Tibial nerve (tissue), 4 donors: Measurements from ENCODE around the gene RBM20. TPM values are rescaled to one million over a fixed set of nuclear protein-coding genes. Genes with fewer than 3 reads are reported as not detected.
A peak's percentile ranks its signal among the peaks of the same experiment; 100 is the strongest.

ENCODE experiments used
- DNase-seq, 2 donors: peaks; one replicate each; pipeline ENCODE4 v3.0.0-alpha.2; 2019; ENCODE audit warnings: low spot score in 2 of 2
- H3K27ac ChIP-seq, 4 donors: fragments of 200-600 bp; sonication (generic) in 3 of 4; one replicate each; pipeline ENCODE4 v1.5.1; 2017 to 2019; ENCODE audit warnings: mild to moderate bottlenecking in 1 of 4
- H3K27me3 ChIP-seq, 2 donors: fragments of 200-600 bp; sonication (generic) in 1 of 2; one replicate each; pipeline versions ENCODE4 v1.5.1 to v1.6.0; 2017 to 2019
- H3K36me3 ChIP-seq, 3 donors: fragments of 200-600 bp; sonication (generic); one replicate each; pipeline ENCODE4 v1.5.1; 2018 to 2019
- H3K4me1 ChIP-seq, 4 donors: fragments of 200-600 bp; sonication (generic) in 3 of 4; one replicate each; pipeline ENCODE4 v1.5.1; 2017 to 2019
- H3K4me3 ChIP-seq, 4 donors: fragments of 200-600 bp; sonication (generic) in 3 of 4; one replicate each; pipeline ENCODE4 v1.5.1; 2017 to 2019; ENCODE audit warnings: mild to moderate bottlenecking in 1 of 4, moderate library complexity in 1 of 4
- H3K9me3 ChIP-seq, 4 donors: fragments of 200-600 bp; sonication (generic) in 3 of 4; one replicate each; pipeline ENCODE4 v1.5.1; 2017 to 2019
- CTCF ChIP-seq, 5 experiments: fragments of 200-600 bp in 3 of 5; fragments of 450-650 bp in 2 of 5; sonication (generic) in 3 of 5; IDR thresholded peaks; one replicate each; pipeline ENCODE4 v1.5.1; 2016 to 2019; ENCODE audit warnings: antibody characterized with exemption in 5 of 5, mild to moderate bottlenecking in 3 of 5, moderate library complexity in 2 of 5
- EP300 ChIP-seq, 2 donors: sonication (generic); formaldehyde crosslinking; IDR thresholded peaks; one replicate each; pipeline ENCODE4 v1.6.1; 2017; ENCODE audit warnings: antibody characterized with exemption in 2 of 2, mild to moderate bottlenecking in 1 of 2
- POLR2A ChIP-seq, 2 donors: fragments of 450-650 bp; IDR thresholded peaks; one replicate each; pipeline ENCODE4 v1.6.1; 2017; ENCODE audit warnings: antibody characterized with exemption in 2 of 2, mild to moderate bottlenecking in 2 of 2, moderate library complexity in 2 of 2
- WGBS, 2 donors: methylation state at CpG; one replicate each; pipeline ENCODE4 v1.1.5; 2018; 5-methylcytosine and 5-hydroxymethylcytosine counted together
- total RNA-seq, 4 donors: library from RNA; depleted of rRNA; stranded (reverse); fragments of >200 nt; gene quantifications; one replicate each; pipeline ENCODE4 v1.1.0, GENCODE V29; 2016

The RBM20 gene
- total RNA-seq, 4 donors from 2014 or later: 1.3 to 8.7 (median 2.7) TPM

DNA sequence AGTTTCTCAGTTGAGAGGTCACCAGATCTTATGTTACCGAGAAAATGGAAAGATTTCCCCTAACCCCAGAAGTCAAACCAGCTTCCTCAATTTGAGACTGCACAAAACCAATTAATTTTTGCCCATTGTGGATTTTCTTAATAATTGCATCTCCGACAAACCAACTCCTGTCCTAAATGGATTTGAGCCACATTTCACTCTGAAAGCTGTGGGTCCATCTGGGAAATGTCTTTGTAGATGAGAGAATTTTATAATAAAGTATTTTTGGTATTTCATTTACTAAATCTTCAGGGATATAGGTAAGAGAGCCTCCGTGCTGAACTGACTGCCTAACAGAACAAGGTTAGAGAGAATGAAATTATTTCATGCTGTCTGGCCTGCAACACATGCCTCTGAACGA is 127.9 kb downstream of the RBM20 start:
- no peaks in the 10 kb centered on the region for H3K27me3 ChIP-seq
- H3K27ac ChIP-seq: no peak overlapping the region
- no peak for TF ChIP-seq CTCF (IDR thresholded peaks at IDR 0.05)
- TF ChIP-seq POLR2A (IDR thresholded peaks at IDR 0.05): no peak
- H3K9me3 ChIP-seq: no peaks in the 10 kb centered on the region
- no peak for DNase-seq
- WGBS, 2 donors: 86 to 87% methylated on average over 4 of the region's 4 CpGs
- H3K4me3 ChIP-seq: no peak overlapping the region
- no peaks in the 10 kb centered on the region for H3K4me1 ChIP-seq
- no peaks in the 10 kb centered on the region for H3K36me3 ChIP-seq

- H3K9me3 ChIP-seq: no peaks in the 10 kb centered on the region
- no peaks in the 10 kb centered on the region for H3K4me1 ChIP-seq
- 83 to 84% methylated on average over 3 of the region's 3 CpGs for WGBS, 2 donors
- no peak for DNase-seq
- no peak for TF ChIP-seq EP300 (IDR thresholded peaks at IDR 0.05)
- no peak for TF ChIP-seq CTCF (IDR thresholded peaks at IDR 0.05)
- TF ChIP-seq POLR2A (IDR thresholded peaks at IDR 0.05): no peak
- no peak overlapping the region for H3K27ac ChIP-seq
- H3K4me3 ChIP-seq: no peak overlapping the region
- no peaks in the 10 kb centered on the region for H3K27me3 ChIP-seq
- H3K36me3 ChIP-seq: no peaks in the 10 kb centered on the region
Measured at GRCh38 chr10:110772454-110773025, 128.4 kb downstream of the RBM20 start.

DNA sequence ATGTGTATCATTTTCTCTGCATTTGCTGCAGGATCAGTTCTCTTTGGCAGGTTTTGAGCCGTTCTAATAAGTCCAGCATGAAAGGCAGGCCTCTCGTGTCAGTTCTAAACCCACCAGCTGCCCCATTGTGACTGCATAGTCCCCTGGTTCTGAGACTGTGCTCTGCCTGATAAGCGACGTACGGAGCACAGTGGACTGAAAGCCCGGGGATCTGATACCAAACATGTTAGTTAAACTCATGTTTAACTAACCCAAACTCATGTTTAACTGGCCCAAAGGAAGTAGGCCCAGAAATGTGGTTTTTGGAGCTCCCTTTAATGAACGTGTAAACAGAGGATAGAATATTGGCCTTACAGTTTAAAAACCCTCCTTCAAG is 129.5 kb downstream of the RBM20 start:
- Histone ChIP-seq H3K4me3 (no peak overlapping the region), H3K27ac (no peak overlapping the region), H3K9me3 (no peaks in the 10 kb centered on the region), H3K27me3 (no peaks in the 10 kb centered on the region), H3K4me1 (no peaks in the 10 kb centered on the region), H3K36me3 (no peaks in the 10 kb centered on the region)
- DNase-seq: no peak
- TF ChIP-seq POLR2A (IDR thresholded peaks at IDR 0.05) (no peak), CTCF (IDR thresholded peaks at IDR 0.05) (no peak), EP300 (IDR thresholded peaks at IDR 0.05) (no peak)
- WGBS, 2 donors: 85 to 87% methylated on average over 7 of the region's 7 CpGs

- Histone ChIP-seq H3K36me3 (no peaks in the 10 kb centered on the region), H3K4me3 (no peak overlapping the region), H3K27me3 (no peaks in the 10 kb centered on the region), H3K4me1 (no peaks in the 10 kb centered on the region), H3K27ac (no peak overlapping the region), H3K9me3 (no peaks in the 10 kb centered on the region)
- TF ChIP-seq POLR2A (IDR thresholded peaks at IDR 0.05): no peak
- TF ChIP-seq EP300 (IDR thresholded peaks at IDR 0.05): no peak
- no peak for TF ChIP-seq CTCF (IDR thresholded peaks at IDR 0.05)
- DNase-seq: no peak
- 87 to 88% methylated on average over 8 of the region's 8 CpGs for WGBS, 2 donors
Measured at GRCh38 chr10:110774069-110775019, 130.2 kb downstream of the RBM20 start.

DNA sequence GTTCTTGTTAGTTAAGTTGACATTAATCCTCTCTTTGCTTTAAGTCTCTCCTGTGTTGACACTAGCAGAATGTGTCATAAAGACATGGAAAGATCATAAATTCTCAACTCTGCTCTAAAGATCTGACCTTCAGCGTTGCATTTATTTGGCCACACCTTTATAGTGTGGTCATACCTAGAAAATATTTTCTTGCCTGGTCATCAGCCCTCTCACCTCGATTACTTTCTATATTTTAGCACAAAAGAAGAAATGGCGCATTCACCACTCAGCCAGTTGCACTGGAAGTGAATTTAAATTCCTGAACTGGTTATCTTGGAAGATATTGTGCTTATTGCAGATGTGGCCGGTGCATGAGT is 130.9 kb downstream of the RBM20 start:
- H3K9me3 ChIP-seq: no peaks in the 10 kb centered on the region
- no peak for DNase-seq
- H3K27ac ChIP-seq: peak overlapping the region in 1 of 4 donors; percentile 47
- H3K27me3 ChIP-seq: no peaks in the 10 kb centered on the region
- H3K4me1 ChIP-seq: no peaks in the 10 kb centered on the region
- H3K36me3 ChIP-seq: no peaks in the 10 kb centered on the region
- no peak overlapping the region for H3K4me3 ChIP-seq
- TF ChIP-seq EP300 (IDR thresholded peaks at IDR 0.05): no peak
- TF ChIP-seq CTCF (IDR thresholded peaks at IDR 0.05): no peak
- TF ChIP-seq POLR2A (IDR thresholded peaks at IDR 0.05): no peak
- WGBS, 2 donors: 95% methylated on average over 4 of the region's 4 CpGs
